ENCODE data around the gene HIP1R. TPM values are rescaled to one million over a fixed set of nuclear protein-coding genes. Genes with fewer than 3 reads are reported as not detected.

HIP1R gene
- total and polyA plus RNA-seq, 2 of the 8 experiments (the other 6 are each of a cell fraction or from before 2014, with no cell fraction given): 11.2 to 14.5 TPM

GRCh38 chr12:122882908-122883558 lies 47.8 kb downstream of the HIP1R start:
- POLR2A ChIA-PET (ENCODE audit: partially characterized antibody): interaction anchor here (1.1 kb wide), 1 partner anchor 15 kb away, joined by 3 read pairs; no protein-coding TSS in a partner anchor
- no peak for FAIRE-seq
- H2BK15ac ChIP-seq (ENCODE audit: low read length): no peak overlapping the region

More at GRCh38 chr12:122882908-122883558, 47.8 kb downstream of the HIP1R start:
- 87% methylated on average over 11 of the region's 11 CpGs; no CpG with 5 or more reads in 1 of the 2 experiments for WGBS, 2 experiments (ENCODE audit: extremely low coverage in 1 of 2, insufficient coverage in 1 of 2, insufficient read length in 1 of 2, insufficient replicate concordance in 2 of 2, low coverage in 1 of 2, low lambda C conversion rate in 2 of 2, missing lambda C conversion rate in 1 of 2)
- no peak for TF ChIP-seq CBX5 (IDR thresholded peaks at IDR 0.05; ENCODE audit: low read depth, low read length)
- no peak for TF ChIP-seq CHD2 (IDR thresholded peaks at IDR 0.05; ENCODE audit: low read length)
- no peak for TF ChIP-seq CTCF (IDR thresholded peaks at IDR 0.05; ENCODE audit: control extremely low read depth in 1 of 3, insufficient read depth in 1 of 3, low read depth in 1 of 3, low read length in 3 of 3)
- H3K9me3 ChIP-seq (ENCODE audit: insufficient read depth in 2 of 2, low read depth in 1 of 2, low read length in 1 of 2): no peaks in the 10 kb centered on the region
- H3K79me2 ChIP-seq (ENCODE audit: control insufficient read depth in 1 of 2, insufficient read depth in 2 of 2, low read length in 2 of 2): peaks cover 0 to 34% of the 10 kb centered on the region in 2 experiments; a peak in 3 of 4 replicates
- no peak overlapping the region for H3K14ac ChIP-seq (ENCODE audit: insufficient read length)
- H3K4ac ChIP-seq (replicated peaks; ENCODE audit: insufficient read length, low read depth, low read length): no peak overlapping the region
- H2AK5ac ChIP-seq (ENCODE audit: low read depth, low read length): no peak overlapping the region
- peaks cover 22 to 39% of the 10 kb centered on the region in 2 experiments for H4K20me1 ChIP-seq (replicated peaks in 1 of 2; ENCODE audit: control insufficient read depth in 1 of 2, insufficient read depth in 2 of 2, low read length in 2 of 2)
- H4K8ac ChIP-seq (ENCODE audit: extremely low read depth, insufficient read depth, low read length): no peak overlapping the region
- H2AFZ ChIP-seq (ENCODE audit: low read length): no peak overlapping the region
- no peak overlapping the region for H2BK120ac ChIP-seq (replicated peaks; ENCODE audit: low read depth, low read length)
- no peak overlapping the region for H3K4me2 ChIP-seq (ENCODE audit: insufficient read depth in 1 of 2, low read depth in 2 of 2, low read length in 2 of 2)
- no peak overlapping the region for H3K18ac ChIP-seq (ENCODE audit: extremely low read depth, low read length)
- H3K27me3 ChIP-seq (replicated peaks in 1 of 4; ENCODE audit: control insufficient read depth in 3 of 4, extremely low read depth in 1 of 4, insufficient read depth in 3 of 4, low read length in 3 of 4): peaks cover 0 to 19% (median 13%) of the 10 kb centered on the region in 4 experiments; a peak in 6 of 7 replicates
- no peaks in the 10 kb centered on the region for H3K23me2 ChIP-seq (ENCODE audit: low read depth, low read length)
- peaks cover 9% of the 10 kb centered on the region for H3K79me1 ChIP-seq (ENCODE audit: low read depth, low read length)
- H3K4me3 ChIP-seq (ENCODE audit: extremely low read depth in 1 of 4, insufficient read depth in 2 of 4, low read depth in 3 of 4, low read length in 4 of 4): no peak overlapping the region
- no peak overlapping the region for H4K91ac ChIP-seq (replicated peaks; ENCODE audit: insufficient read length, low read length)
- H2BK20ac ChIP-seq (ENCODE audit: low read length): no peak overlapping the region
- H3K9ac ChIP-seq (replicated peaks in 1 of 4; ENCODE audit: extremely low read depth in 1 of 4, low read depth in 3 of 4, low read length in 3 of 4): no peak overlapping the region
- no peak overlapping the region for H3K56ac ChIP-seq (replicated peaks; ENCODE audit: insufficient read length, low read depth, low read length)
- H3K4me1 ChIP-seq (replicated peaks in 1 of 4; ENCODE audit: control insufficient read depth in 3 of 4, insufficient read depth in 4 of 4, low read length in 3 of 4): peaks cover 0 to 5% (median 2%) of the 10 kb centered on the region in 4 experiments; a peak in 4 of 7 replicates
- no peak overlapping the region for H2BK5ac ChIP-seq (ENCODE audit: low read depth, low read length)
- H2BK12ac ChIP-seq (ENCODE audit: low read depth, low read length): no peak overlapping the region
- no peak for DNase-seq (ENCODE audit: low read depth in 1 of 2, low spot score in 2 of 2)
- CTCF ChIA-PET (ENCODE audit: partially characterized antibody): interaction anchor here (0.9 to 6.2 kb wide), 8 partner anchors 11 to 110 kb away, joined by 3 to 41 read pairs (median 7); no protein-coding TSS in a partner anchor
- no peaks in the 10 kb centered on the region for H3K36me3 ChIP-seq (ENCODE audit: control insufficient read depth in 2 of 4, insufficient read depth in 4 of 4, low read length in 3 of 4)
- no peak overlapping the region for H3K27ac ChIP-seq (ENCODE audit: low read depth, low read length)
- no peak overlapping the region for H3K23ac ChIP-seq (ENCODE audit: insufficient read length)
- H4K5ac ChIP-seq (ENCODE audit: insufficient read length, low read depth, low read length): no peak overlapping the region
